Trophoblast cell (in vitro differentiated cells and primary cell): ENCODE results near the gene SLC4A11.

ENCODE experiments used
- DNase-seq, 2 donors: peaks; one replicate each; pipeline ENCODE4 v3.0.0-alpha.2; 2016
- H2AFZ ChIP-seq: 2 replicates; pipeline ENCODE4 v1.6.1; 2013; ENCODE audit warnings: low read length, moderate library complexity, mild to moderate bottlenecking; ENCODE audit not compliant: insufficient read depth, poor library complexity
- H2AK5ac ChIP-seq: 2 replicates; pipeline ENCODE4 v1.6.1; 2013; ENCODE audit warnings: mild to moderate bottlenecking, low read length
- H2BK120ac ChIP-seq: 2 replicates; pipeline ENCODE4 v1.6.1; 2013; ENCODE audit warnings: low read length, mild to moderate bottlenecking, moderate library complexity; ENCODE audit not compliant: insufficient read depth, poor library complexity
- H2BK12ac ChIP-seq: 2 replicates; pipeline ENCODE4 v1.6.1; 2013; ENCODE audit warnings: mild to moderate bottlenecking, low read length, moderate library complexity
- H2BK5ac ChIP-seq: 2 replicates; pipeline ENCODE4 v1.6.1; 2013; ENCODE audit warnings: low read length, low read depth, moderate library complexity, mild to moderate bottlenecking; ENCODE audit not compliant: poor library complexity
- H3K14ac ChIP-seq: 2 replicates; pipeline ENCODE4 v1.6.1; 2013; ENCODE audit warnings: mild to moderate bottlenecking, low read length
- H3K18ac ChIP-seq: 2 replicates; pipeline ENCODE4 v1.6.1; 2013; ENCODE audit warnings: mild to moderate bottlenecking, low read length
- H3K23ac ChIP-seq: 2 replicates; pipeline ENCODE4 v1.6.1; 2013; ENCODE audit warnings: low read length
- H3K27ac ChIP-seq: 2 replicates; pipeline ENCODE4 v1.5.1; 2013; ENCODE audit warnings: low read depth, mild to moderate bottlenecking, inconsistent platforms, low read length, moderate library complexity
- H3K27me3 ChIP-seq: 2 replicates; pipeline ENCODE4 v1.6.1; 2013; ENCODE audit warnings: inconsistent platforms, mild to moderate bottlenecking, low read length, moderate library complexity; ENCODE audit not compliant: insufficient read depth
- H3K36me3 ChIP-seq, 2 experiments: 1 replicate in 1 of 2; 2 replicates in 1 of 2; pipeline ENCODE4 v1.6.1; 2013; ENCODE audit warnings: low read length in 2 of 2, mild to moderate bottlenecking in 2 of 2, moderate library complexity in 1 of 2; ENCODE audit not compliant: insufficient read depth in 2 of 2, control insufficient read depth in 1 of 2
- H3K4ac ChIP-seq: 2 replicates; pipeline ENCODE4 v1.6.1; 2013; ENCODE audit warnings: low read depth, mild to moderate bottlenecking, low read length, moderate library complexity
- H3K4me1 ChIP-seq, 2 experiments: 1 replicate in 1 of 2; 2 replicates in 1 of 2; pipeline ENCODE4 v1.6.1; 2013; ENCODE audit warnings: low read length in 2 of 2, mild to moderate bottlenecking in 2 of 2, moderate library complexity in 1 of 2; ENCODE audit not compliant: insufficient read depth in 2 of 2, control insufficient read depth in 1 of 2
- H3K4me2 ChIP-seq: 2 replicates; pipeline ENCODE4 v1.6.1; 2013; ENCODE audit warnings: inconsistent platforms, mild to moderate bottlenecking, low read length, moderate library complexity
- H3K4me3 ChIP-seq: 2 replicates; pipeline ENCODE4 v1.5.1; 2013; ENCODE audit warnings: mild to moderate bottlenecking, low read depth, low read length, inconsistent platforms
- H3K79me1 ChIP-seq: one replicate; pipeline ENCODE4 v1.6.1; 2013; ENCODE audit warnings: low read length
- H3K79me2 ChIP-seq: 2 replicates; pipeline ENCODE4 v1.6.1; 2013; ENCODE audit warnings: low read length, mild to moderate bottlenecking; ENCODE audit not compliant: control insufficient read depth, insufficient read depth, poor library complexity
- H3K9ac ChIP-seq: 2 replicates; pipeline ENCODE4 v1.6.1; 2013; ENCODE audit warnings: mild to moderate bottlenecking, low read length
- H3K9me3 ChIP-seq: 2 replicates; pipeline ENCODE4 v1.6.1; 2013; ENCODE audit warnings: low read depth, mild to moderate bottlenecking, control low read depth, inconsistent platforms, low read length; ENCODE audit not compliant: insufficient read depth
- H4K12ac ChIP-seq: 2 replicates; pipeline ENCODE4 v1.6.1; 2013; ENCODE audit warnings: low read depth, mild to moderate bottlenecking, low read length, moderate library complexity
- H4K8ac ChIP-seq: 2 replicates; pipeline ENCODE4 v1.6.1; 2013; ENCODE audit warnings: low read depth, mild to moderate bottlenecking, low read length, moderate library complexity
- H4K91ac ChIP-seq: one replicate; pipeline ENCODE4 v1.6.1; 2013; ENCODE audit warnings: low read depth, mild to moderate bottlenecking, low read length, moderate library complexity
- WGBS: extraction: QIAGEN DNeasy Blood & Tissue Kit; methylation state at CpG from one replicate; pipeline ENCODE4 v1.1.7; 2013; ENCODE audit warnings: missing lambda C conversion rate; ENCODE audit not compliant: insufficient read length, insufficient coverage; ENCODE audit errors: extremely low coverage; 5-methylcytosine and 5-hydroxymethylcytosine counted together

Gene SLC4A11

DNA sequence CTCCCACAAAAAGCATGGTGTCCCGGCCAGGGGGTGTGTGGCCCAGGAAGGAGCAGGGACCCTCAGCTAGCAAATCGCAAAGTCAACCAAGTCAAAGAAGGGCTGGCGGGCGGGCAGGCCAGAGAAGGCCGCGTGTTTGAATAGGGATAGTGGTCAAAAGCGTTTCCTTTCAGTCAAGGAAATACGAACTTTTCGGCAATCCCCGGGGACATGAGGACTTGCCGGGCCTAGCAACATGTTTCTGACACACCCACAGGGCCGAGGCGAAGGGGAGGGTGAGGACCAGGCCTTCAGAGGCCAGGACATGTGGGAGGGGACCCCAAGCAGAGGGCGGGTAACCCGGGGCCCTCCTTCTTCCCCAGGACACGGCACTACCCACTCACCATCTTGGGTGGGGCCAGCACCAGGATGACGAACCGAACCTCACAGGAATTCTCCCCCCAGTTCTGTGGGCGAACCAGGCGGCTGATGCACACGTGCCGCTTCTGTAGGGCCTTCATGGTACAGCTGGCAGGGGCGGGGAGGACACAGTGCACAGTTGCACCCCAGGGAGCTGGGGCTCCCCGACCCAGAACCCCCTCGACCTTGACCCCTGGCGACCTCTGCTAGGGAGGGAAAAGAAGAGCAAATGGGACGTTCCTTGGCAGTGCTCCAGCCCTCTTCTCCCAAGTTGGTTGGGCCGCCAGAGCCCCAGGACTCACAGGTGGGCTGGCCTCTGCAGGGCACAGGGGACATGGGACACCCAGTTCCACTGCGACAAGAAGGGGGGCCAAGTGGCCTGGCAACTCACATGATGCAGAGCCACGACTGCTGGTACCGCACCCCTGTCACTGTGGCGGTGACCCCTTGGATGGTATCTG is 5.6 kb downstream of the SLC4A11 start:
- H3K79me2 ChIP-seq, result no peaks in the 10 kb centered on the region
- no peak overlapping the region for H3K9ac ChIP-seq
- H2BK5ac ChIP-seq, result no peak overlapping the region
- no peaks in the 10 kb centered on the region for H3K36me3 ChIP-seq
- no peak overlapping the region for H4K91ac ChIP-seq
- no peak overlapping the region for H2AFZ ChIP-seq
- no peak overlapping the region for H2AK5ac ChIP-seq
- H3K4me1 ChIP-seq, result peaks cover 4 to 6% of the 10 kb centered on the region in 2 experiments
- no peak overlapping the region for H3K4me3 ChIP-seq
- no peak overlapping the region for H3K14ac ChIP-seq
- no peak overlapping the region for H3K27ac ChIP-seq
- no peak overlapping the region for H4K8ac ChIP-seq
- H3K23ac ChIP-seq, result no peak overlapping the region
- no peak for DNase-seq
- no peak overlapping the region for H3K4me2 ChIP-seq
- no peak overlapping the region for H3K18ac ChIP-seq
- no CpG with 5 or more reads among the region's 32 CpGs for WGBS
- H3K9me3 ChIP-seq, result no peaks in the 10 kb centered on the region
- H3K27me3 ChIP-seq, result peaks cover 18% of the 10 kb centered on the region
- no peak overlapping the region for H2BK120ac ChIP-seq
- H3K79me1 ChIP-seq, result no peaks in the 10 kb centered on the region
- H2BK12ac ChIP-seq, result no peak overlapping the region
- H3K4ac ChIP-seq, result no peak overlapping the region
- no peak overlapping the region for H4K12ac ChIP-seq

DNA sequence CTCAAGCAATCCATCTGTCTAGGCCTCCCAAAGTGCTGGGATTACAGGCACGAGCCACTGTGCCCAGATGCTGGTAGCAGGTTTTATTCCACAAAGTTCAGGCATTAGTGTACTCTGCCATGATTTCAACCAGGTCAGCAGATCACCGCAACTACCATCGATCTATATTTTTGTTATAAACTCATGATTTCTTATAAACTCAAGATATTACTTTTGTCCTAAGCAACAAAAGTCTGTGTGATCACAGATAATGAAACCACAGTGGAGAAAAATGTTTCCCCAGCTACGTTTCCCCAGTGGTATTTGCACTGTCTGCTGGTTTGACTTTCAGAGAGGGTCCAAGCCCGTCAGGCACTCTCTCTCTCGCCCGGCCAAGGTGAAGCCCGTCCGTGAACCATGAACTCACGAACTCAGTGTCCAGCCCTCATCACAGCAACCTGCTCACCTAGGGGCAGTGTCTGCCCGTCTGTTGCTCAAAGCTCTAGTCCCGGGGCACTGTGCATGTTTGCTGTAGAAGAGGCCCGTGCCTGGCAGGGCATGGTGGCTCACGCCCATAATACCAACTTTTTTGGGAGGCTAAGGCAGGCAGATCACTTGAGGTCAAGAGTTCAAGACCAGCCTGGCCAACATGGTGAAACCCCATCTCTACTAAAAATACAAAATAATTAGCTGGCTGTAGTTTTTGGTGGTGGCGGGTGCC is 7.0 kb downstream of the SLC4A11 start:
- Histone ChIP-seq H2AFZ (no peak overlapping the region), H3K27ac (no peak overlapping the region), H3K79me1 (no peaks in the 10 kb centered on the region), H2BK5ac (no peak overlapping the region), H4K12ac (no peak overlapping the region), H2BK120ac (no peak overlapping the region), H4K91ac (no peak overlapping the region), H3K9me3 (no peaks in the 10 kb centered on the region), H4K8ac (no peak overlapping the region), H2BK12ac (no peak overlapping the region), H3K23ac (no peak overlapping the region), H3K27me3 (peaks cover 4% of the 10 kb centered on the region), H3K4me1 (no peaks in the 10 kb centered on the region), H3K18ac (no peak overlapping the region), H2AK5ac (no peak overlapping the region), H3K4me2 (no peak overlapping the region), H3K4ac (no peak overlapping the region), H3K4me3 (no peak overlapping the region), H3K36me3 (peaks cover 2% of the 10 kb centered on the region in 2 experiments), H3K14ac (no peak overlapping the region), H3K9ac (no peak overlapping the region), H3K79me2 (no peaks in the 10 kb centered on the region)
- WGBS, result no CpG with 5 or more reads among the region's 15 CpGs
- peak in 1 of 2 donors; percentile 62 for DNase-seq

DNA sequence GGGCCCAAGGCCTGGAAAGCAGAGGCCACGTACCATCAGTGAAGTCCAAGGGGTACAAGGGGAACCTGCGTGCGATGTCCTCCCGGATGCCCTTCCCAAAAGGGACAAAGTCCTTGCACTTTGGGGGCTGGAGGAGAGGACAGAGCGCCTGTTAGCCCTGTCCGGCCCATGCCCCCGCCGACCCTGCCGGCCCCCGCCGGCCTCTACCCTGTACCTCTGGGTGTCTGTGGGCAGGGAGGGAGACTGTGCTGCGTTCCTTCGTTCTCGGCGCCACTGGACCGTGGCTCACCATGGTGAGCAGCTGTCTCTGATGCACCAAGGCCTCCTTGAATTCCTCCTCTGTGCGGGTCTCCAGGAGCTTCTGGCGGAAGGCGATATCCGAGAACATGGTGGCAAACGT is 7.9 kb downstream of the SLC4A11 start:
- H3K23ac ChIP-seq, result no peak overlapping the region
- H3K4ac ChIP-seq, result no peak overlapping the region
- no peaks in the 10 kb centered on the region for H3K9me3 ChIP-seq
- no peak overlapping the region for H2BK120ac ChIP-seq
- no peaks in the 10 kb centered on the region for H3K79me2 ChIP-seq
- no peak overlapping the region for H4K12ac ChIP-seq
- H2BK5ac ChIP-seq, result no peak overlapping the region
- peaks cover 6 to 7% of the 10 kb centered on the region in 2 experiments for H3K36me3 ChIP-seq
- no peaks in the 10 kb centered on the region for H3K79me1 ChIP-seq
- H2BK12ac ChIP-seq, result no peak overlapping the region
- no peak overlapping the region for H3K18ac ChIP-seq
- H4K91ac ChIP-seq, result no peak overlapping the region
- H3K4me2 ChIP-seq, result no peak overlapping the region
- H3K14ac ChIP-seq, result no peak overlapping the region
- no peak overlapping the region for H3K27ac ChIP-seq
- H3K4me1 ChIP-seq, result no peaks in the 10 kb centered on the region
- H3K4me3 ChIP-seq, result no peak overlapping the region
- no peak overlapping the region for H3K9ac ChIP-seq
- no peak for DNase-seq
- H2AFZ ChIP-seq, result no peak overlapping the region
- H4K8ac ChIP-seq, result no peak overlapping the region
- no CpG with 5 or more reads among the region's 21 CpGs for WGBS
- no peak overlapping the region for H2AK5ac ChIP-seq
- no peaks in the 10 kb centered on the region for H3K27me3 ChIP-seq

DNA sequence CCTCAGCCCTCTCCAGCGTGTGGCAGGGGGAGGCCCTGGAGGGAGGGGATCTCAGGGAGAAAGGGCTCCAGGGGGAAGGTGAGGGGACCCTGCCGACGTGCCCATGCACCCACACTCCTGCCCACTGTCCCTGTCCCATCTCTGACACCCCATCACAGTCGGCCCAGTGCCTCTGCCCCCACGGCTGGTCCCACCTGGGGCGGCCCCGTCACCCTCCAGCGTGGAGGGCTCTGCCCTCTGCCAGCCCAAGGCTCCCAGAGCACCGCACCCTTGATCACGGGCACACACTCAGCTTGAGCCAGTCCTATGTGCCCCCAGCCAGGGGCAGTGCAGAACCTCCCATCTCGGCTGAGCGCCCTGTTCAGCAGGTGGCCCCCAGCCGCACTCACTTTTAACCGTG is 9.2 kb downstream of the SLC4A11 start:
- no peak overlapping the region for H3K27ac ChIP-seq
- H2AFZ ChIP-seq, result no peak overlapping the region
- H3K9me3 ChIP-seq, result no peaks in the 10 kb centered on the region
- no CpG with 5 or more reads among the region's 14 CpGs for WGBS
- H4K91ac ChIP-seq, result no peak overlapping the region
- no peaks in the 10 kb centered on the region for H3K4me1 ChIP-seq
- no peak for DNase-seq
- H3K36me3 ChIP-seq, result peaks cover 6 to 7% of the 10 kb centered on the region in 2 experiments
- no peak overlapping the region for H2BK12ac ChIP-seq
- no peak overlapping the region for H2BK120ac ChIP-seq
- no peaks in the 10 kb centered on the region for H3K79me1 ChIP-seq
- H3K18ac ChIP-seq, result no peak overlapping the region
- H3K4me3 ChIP-seq, result no peak overlapping the region
- H3K79me2 ChIP-seq, result no peaks in the 10 kb centered on the region
- no peak overlapping the region for H3K4ac ChIP-seq
- no peak overlapping the region for H3K14ac ChIP-seq
- H3K27me3 ChIP-seq, result no peaks in the 10 kb centered on the region
- H2BK5ac ChIP-seq, result no peak overlapping the region
- H4K8ac ChIP-seq, result no peak overlapping the region
- no peak overlapping the region for H2AK5ac ChIP-seq
- no peak overlapping the region for H3K4me2 ChIP-seq
- H3K9ac ChIP-seq, result no peak overlapping the region
- no peak overlapping the region for H3K23ac ChIP-seq
- no peak overlapping the region for H4K12ac ChIP-seq
